HEK293 (cell line): Measurements from ENCODE around the gene OGFOD3.

Source experiments
- CTCF ChIA-PET: fragments of 350-600 bp; formaldehyde crosslinking; extraction: SDS; loops from one replicate; lab custom pipeline; 2021; ENCODE audit warnings: antibody characterized with exemption; lab: Yijun Ruan, JAX
- POLR2A ChIA-PET: fragments of 300-600 bp; formaldehyde crosslinking; extraction: SDS; loops from one replicate; lab custom pipeline; 2020; ENCODE audit warnings: antibody characterized with exemption, inconsistent platforms; lab: Yijun Ruan, JAX
- H3K27ac ChIP-seq: fragments of 200-500 bp; sonication (Bioruptor generic); 2 replicates; pipeline ENCODE4 v1.5.1; 2014; ENCODE audit warnings: low read depth, low read length, control low read depth, inconsistent platforms; ENCODE audit errors: extremely low read depth
- H3K36me3 ChIP-seq, 2 experiments: fragments of 200-500 bp in 1 of 2; sonication (Bioruptor generic) in 1 of 2; 1 replicate in 1 of 2; 2 replicates in 1 of 2; pipeline ENCODE4 v1.5.1; 2014 to 2017; ENCODE audit warnings: inconsistent platforms in 2 of 2, low read length in 2 of 2; ENCODE audit not compliant: control insufficient read depth in 2 of 2, insufficient read depth in 1 of 2
- H3K4me1 ChIP-seq: fragments of 200-500 bp; sonication (Bioruptor generic); 2 replicates; pipeline ENCODE4 v1.5.1; 2014; ENCODE audit warnings: mild to moderate bottlenecking, low read length, inconsistent platforms; ENCODE audit not compliant: control insufficient read depth, insufficient read depth
- H3K4me3 ChIP-seq: 2 replicates; pipeline ENCODE4 v1.5.1; 2011; ENCODE audit warnings: low read depth, mild to moderate bottlenecking, control low read depth, low read length, moderate library complexity
- H3K9me3 ChIP-seq: fragments of 200-500 bp; sonication (Bioruptor generic); 2 replicates; pipeline ENCODE4 v1.5.1; 2014; ENCODE audit warnings: low read depth, low read length, inconsistent platforms; ENCODE audit not compliant: control insufficient read depth, insufficient read depth
- BCL11A ChIP-seq: fragments of 450-650 bp; formaldehyde crosslinking; IDR thresholded peaks from 2 replicates; pipeline ENCODE4 v1.5.1; 2016; ENCODE audit warnings: low read depth, missing biosample characterization, missing genetic modification characterization
- BCL6B ChIP-seq: fragments of 450-650 bp; formaldehyde crosslinking; IDR thresholded peaks from 2 replicates; pipeline ENCODE4 v1.5.1; 2017; ENCODE audit warnings: missing biosample characterization, missing genetic modification characterization
- EGR2 ChIP-seq: fragments of 450-650 bp; formaldehyde crosslinking; IDR thresholded peaks from 2 replicates; pipeline ENCODE4 v1.5.1; 2016; ENCODE audit warnings: low read depth, missing biosample characterization, missing genetic modification characterization
- HOXC10 ChIP-seq: sonication (generic); formaldehyde crosslinking; IDR thresholded peaks from 2 replicates; pipeline ENCODE4 v1.8.1; 2023; ENCODE audit warnings: mild to moderate bottlenecking, missing genetic modification reagents
- KLF1 ChIP-seq: fragments of 450-650 bp; formaldehyde crosslinking; IDR thresholded peaks from 2 replicates; pipeline ENCODE4 v1.5.1; 2016; ENCODE audit warnings: missing biosample characterization, missing genetic modification characterization
- MYNN ChIP-seq: fragments of 450-650 bp; formaldehyde crosslinking; IDR thresholded peaks from 2 replicates; pipeline ENCODE4 v1.5.1; 2016; ENCODE audit warnings: missing biosample characterization, missing genetic modification characterization, borderline replicate concordance
- PRDM6 ChIP-seq: fragments of 450-650 bp; formaldehyde crosslinking; IDR thresholded peaks from 2 replicates; pipeline ENCODE4 v1.5.1; 2017; ENCODE audit warnings: missing biosample characterization, missing genetic modification characterization
- REPIN1 ChIP-seq: fragments of 450-650 bp; formaldehyde crosslinking; IDR thresholded peaks from 2 replicates; pipeline ENCODE4 v1.5.1; 2017; ENCODE audit warnings: missing biosample characterization, missing genetic modification characterization, low read depth
- ZBTB44 ChIP-seq: fragments of 450-650 bp; IDR thresholded peaks from 2 replicates; pipeline ENCODE4 v1.5.1; 2018; ENCODE audit warnings: missing biosample characterization, mild to moderate bottlenecking, missing genetic modification characterization
- ZNF112 ChIP-seq: fragments of 450-650 bp; formaldehyde crosslinking; IDR thresholded peaks from 2 replicates; pipeline ENCODE4 v1.5.0; 2017; ENCODE audit warnings: missing biosample characterization, missing genetic modification characterization
- ZNF157 ChIP-seq: fragments of 450-650 bp; formaldehyde crosslinking; IDR thresholded peaks from 2 replicates; pipeline ENCODE4 v1.5.1; 2016; ENCODE audit warnings: missing biosample characterization, missing genetic modification characterization
- ZNF23 ChIP-seq: fragments of 450-650 bp; formaldehyde crosslinking; IDR thresholded peaks from 2 replicates; pipeline ENCODE4 v1.5.1; 2016; ENCODE audit warnings: missing biosample characterization, missing genetic modification characterization, borderline replicate concordance
- ZNF239 ChIP-seq: fragments of 450-650 bp; formaldehyde crosslinking; IDR thresholded peaks from 2 replicates; pipeline ENCODE4 v1.5.1; 2016; ENCODE audit warnings: missing biosample characterization, missing genetic modification characterization
- ZNF362 ChIP-seq: fragments of 450-650 bp; formaldehyde crosslinking; IDR thresholded peaks from 2 replicates; pipeline ENCODE4 v1.5.1; 2016; ENCODE audit warnings: missing biosample characterization, missing genetic modification characterization
- ZNF558 ChIP-seq: fragments of 450-650 bp; formaldehyde crosslinking; IDR thresholded peaks from 2 replicates; pipeline ENCODE4 v1.5.1; 2016; ENCODE audit warnings: missing biosample characterization, missing genetic modification characterization
- ZNF600 ChIP-seq: fragments of 450-650 bp; formaldehyde crosslinking; IDR thresholded peaks from 2 replicates; pipeline ENCODE4 v1.5.1; 2016; ENCODE audit warnings: missing biosample characterization, missing genetic modification characterization
- ZNF76 ChIP-seq: fragments of 450-650 bp; formaldehyde crosslinking; IDR thresholded peaks from 2 replicates; pipeline ENCODE4; 2016; ENCODE audit warnings: low read depth, missing biosample characterization, missing genetic modification characterization, borderline replicate concordance
- ZSCAN30 ChIP-seq: fragments of 450-650 bp; IDR thresholded peaks from 2 replicates; pipeline ENCODE4 v1.5.1; 2018; ENCODE audit warnings: missing biosample characterization, mild to moderate bottlenecking, missing genetic modification characterization, moderate library complexity
- TF ChIP-seq, protein P1 (sequence below): fragments of 450-650 bp; formaldehyde crosslinking; IDR thresholded peaks from 2 replicates; pipeline ENCODE4 v1.5.1; 2016; ENCODE audit warnings: missing biosample characterization, missing genetic modification characterization

The OGFOD3 gene

GRCh38 chr17:82434216-82434565 is 15.8 kb upstream of the OGFOD3 start:
- H3K27ac ChIP-seq = no peak overlapping the region
- no peaks in the 10 kb centered on the region for H3K9me3 ChIP-seq
- H3K36me3 ChIP-seq = peaks cover 4 to 32% of the 10 kb centered on the region in 2 experiments; a peak in 2 of 3 replicates
- TF ChIP-seq HOXC10 (CRISPR knock-in tag) (no peak), ZNF23 (no peak)
- ChIA-PET CTCF (no interaction called here), POLR2A (no interaction called here)
- no peak overlapping the region for H3K4me3 ChIP-seq
- no peaks in the 10 kb centered on the region for H3K4me1 ChIP-seq

- H3K4me1 ChIP-seq = no peaks in the 10 kb centered on the region
- TF ChIP-seq BCL11A (tag by site-specific recombination) (no peak), BCL6B (tag by site-specific recombination) (no peak), MYNN (tag by site-specific recombination) (no peak), ZNF600 (tag by site-specific recombination) (no peak), KLF1 (tag by site-specific recombination) (no peak), ZNF23 (no peak), ZNF558 (tag by site-specific recombination) (no peak), ZNF76 (tag by site-specific recombination) (no peak), EGR2 (no peak), ZNF239 (tag by site-specific recombination) (no peak), ZSCAN30 (no peak), ZBTB44 (tag by site-specific recombination) (no peak), ZNF362 (tag by site-specific recombination) (no peak), ZNF157 (no peak), ZNF112 (no peak), PRDM6 (no peak), REPIN1 (no peak)
- TF ChIP-seq, protein P1, sequence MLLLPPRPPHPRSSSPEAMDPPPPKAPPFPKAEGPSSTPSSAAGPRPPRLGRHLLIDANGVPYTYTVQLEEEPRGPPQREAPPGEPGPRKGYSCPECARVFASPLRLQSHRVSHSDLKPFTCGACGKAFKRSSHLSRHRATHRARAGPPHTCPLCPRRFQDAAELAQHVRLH (tag by site-specific recombination) = no peak
- CTCF ChIA-PET = no interaction called here
- H3K9me3 ChIP-seq = no peaks in the 10 kb centered on the region
- POLR2A ChIA-PET = interaction anchor here (0.8 kb wide), 1 partner anchor 9 kb away, joined by 3 read pairs; no protein-coding TSS in a partner anchor
- H3K27ac ChIP-seq = no peak overlapping the region
- no peak overlapping the region for H3K4me3 ChIP-seq
- peaks cover 4 to 32% of the 10 kb centered on the region in 2 experiments; a peak in 2 of 3 replicates for H3K36me3 ChIP-seq
Measured at GRCh38 chr17:82433560-82434215, 15.3 kb upstream of the OGFOD3 start.
